Stomach (tissue), 4 donors: ENCODE measurements around the gene ANKS1B.

ENCODE experiments used
- CTCF ChIP-seq, 7 experiments: fragments of 450-650 bp in 4 of 7; fragments of 200-600 bp in 3 of 7; sonication (generic) in 3 of 7; IDR thresholded peaks; one replicate each; pipeline ENCODE4 v1.5.1; 2016 to 2019; ENCODE audit warnings: antibody characterized with exemption in 7 of 7, control low read depth in 2 of 7, mild to moderate bottlenecking in 1 of 7
- EP300 ChIP-seq: sonication (generic); formaldehyde crosslinking; IDR thresholded peaks from one replicate; pipeline ENCODE4 v1.6.1; 2017; ENCODE audit warnings: antibody characterized with exemption
- POLR2A ChIP-seq, 4 donors: fragments of 450-650 bp; IDR thresholded peaks; one replicate each; pipeline ENCODE4 v1.6.1; 2016; ENCODE audit warnings: antibody characterized with exemption in 4 of 4, control low read depth in 2 of 4, mild to moderate bottlenecking in 1 of 4, moderate library complexity in 1 of 4
- POLR2AphosphoS5 ChIP-seq, 3 donors: sonication (generic); formaldehyde crosslinking; IDR thresholded peaks; one replicate each; pipeline ENCODE4 v1.6.1; 2016; ENCODE audit warnings: antibody characterized with exemption in 3 of 3

GRCh38 chr12:98763656-98764055 is 1221.1 kb downstream of the ANKS1B start:
- TF ChIP-seq CTCF (IDR thresholded peaks at IDR 0.05) = no peak
- TF ChIP-seq POLR2A (IDR thresholded peaks at IDR 0.05) = no peak
- TF ChIP-seq EP300 = no peak
- no peak for TF ChIP-seq POLR2AphosphoS5 (IDR thresholded peaks at IDR 0.05)
